ENCODE data around the gene DHX35.

Gene DHX35

GRCh38 chr20:39075731-39076130 is 113.6 kb downstream of the DHX35 start:
- Histone ChIP-seq H3K36me3 (no peaks in the 10 kb centered on the region), H3K9ac (no peak overlapping the region), H4K20me1 (no peaks in the 10 kb centered on the region), H3K4me1 (peaks cover 4 to 16% (median 9%) of the 10 kb centered on the region in 10 experiments; a peak in 16 of 20 replicates), H3K27me3 (no peaks in the 10 kb centered on the region), H3K9me3 (replicated peaks in 1 of 11) (no peaks in the 10 kb centered on the region), H3K4me3 (no peak overlapping the region), H3K4me2 (no peak overlapping the region), H3K27ac (no peak overlapping the region)
- TF ChIP-seq Cebpa-rat (IDR thresholded peaks at IDR 0.05): no peak

- Histone ChIP-seq H3K9me3 (replicated peaks in 1 of 11) (no peaks in the 10 kb centered on the region), H3K27me3 (no peaks in the 10 kb centered on the region), H3K9ac (no peak overlapping the region), H3K36me3 (no peaks in the 10 kb centered on the region), H4K20me1 (no peaks in the 10 kb centered on the region), H3K4me2 (no peak overlapping the region), H3K27ac (no peak overlapping the region), H3K4me3 (no peak overlapping the region), H3K4me1 (peaks cover 4 to 16% (median 9%) of the 10 kb centered on the region in 10 experiments; a peak in 16 of 20 replicates)
- TF ChIP-seq Cebpa-rat (IDR thresholded peaks at IDR 0.05): no peak
These were observed 114.8 kb downstream of the DHX35 start for GRCh38 chr20:39076958-39077357.

GRCh38 chr20:39080326-39080725 is 118.2 kb downstream of the DHX35 start:
- H3K27ac ChIP-seq: no peak overlapping the region
- H3K36me3 ChIP-seq: no peaks in the 10 kb centered on the region
- H3K9me3 ChIP-seq (replicated peaks in 1 of 11): peaks cover 0 to 6% (median 2%) of the 10 kb centered on the region in 11 experiments; a peak in 14 of 22 replicates
- H3K4me2 ChIP-seq: no peak overlapping the region
- H3K9ac ChIP-seq: no peak overlapping the region
- TF ChIP-seq Cebpa-rat (IDR thresholded peaks at IDR 0.05): no peak
- no peaks in the 10 kb centered on the region for H4K20me1 ChIP-seq
- no peak overlapping the region for H3K4me3 ChIP-seq
- peaks cover 4 to 16% (median 9%) of the 10 kb centered on the region in 10 experiments; a peak in 16 of 20 replicates for H3K4me1 ChIP-seq
- H3K27me3 ChIP-seq: no peaks in the 10 kb centered on the region

- no peaks in the 10 kb centered on the region for H4K20me1 ChIP-seq
- H3K4me3 ChIP-seq: no peak overlapping the region
- H3K9ac ChIP-seq: no peak overlapping the region
- no peaks in the 10 kb centered on the region for H3K27me3 ChIP-seq
- H3K27ac ChIP-seq: no peak overlapping the region
- H3K4me2 ChIP-seq: no peak overlapping the region
- peaks cover 4 to 16% (median 9%) of the 10 kb centered on the region in 10 experiments; a peak in 16 of 20 replicates for H3K4me1 ChIP-seq
- H3K9me3 ChIP-seq (replicated peaks in 1 of 11): peaks cover 7 to 15% (median 12%) of the 10 kb centered on the region in 11 experiments; a peak in 19 of 22 replicates
- no peak for TF ChIP-seq Cebpa-rat (IDR thresholded peaks at IDR 0.05)
- no peaks in the 10 kb centered on the region for H3K36me3 ChIP-seq
These were observed 119.1 kb downstream of the DHX35 start for GRCh38 chr20:39081255-39081654.

- Histone ChIP-seq H3K9ac (no peak overlapping the region), H3K27ac (no peak overlapping the region), H4K20me1 (no peaks in the 10 kb centered on the region), H3K27me3 (no peaks in the 10 kb centered on the region), H3K4me2 (no peak overlapping the region), H3K4me3 (no peak overlapping the region), H3K36me3 (no peaks in the 10 kb centered on the region), H3K9me3 (replicated peaks in 1 of 11) (peaks cover 8 to 17% (median 13%) of the 10 kb centered on the region in 11 experiments; a peak in 19 of 22 replicates), H3K4me1 (peaks cover 4 to 14% (median 9%) of the 10 kb centered on the region in 10 experiments; a peak in 16 of 20 replicates)
- TF ChIP-seq Cebpa-rat (IDR thresholded peaks at IDR 0.05): no peak
These were observed 120.7 kb downstream of the DHX35 start for GRCh38 chr20:39082622-39083398.

- Histone ChIP-seq H3K4me2 (no peak overlapping the region), H3K36me3 (no peaks in the 10 kb centered on the region), H3K9me3 (replicated peaks in 1 of 11) (peaks cover 8 to 17% (median 13%) of the 10 kb centered on the region in 11 experiments; a peak in 19 of 22 replicates), H3K4me1 (peaks cover 0 to 5% (median 0%) of the 10 kb centered on the region in 10 experiments; a peak in 6 of 20 replicates), H3K4me3 (no peak overlapping the region), H3K27me3 (no peaks in the 10 kb centered on the region), H3K9ac (no peak overlapping the region), H3K27ac (no peak overlapping the region), H4K20me1 (no peaks in the 10 kb centered on the region)
- no peak for TF ChIP-seq Cebpa-rat (IDR thresholded peaks at IDR 0.05)
These were observed 121.6 kb downstream of the DHX35 start for GRCh38 chr20:39083761-39084160.

- Histone ChIP-seq H3K27me3 (no peaks in the 10 kb centered on the region), H3K27ac (no peak overlapping the region), H4K20me1 (no peaks in the 10 kb centered on the region), H3K9ac (no peak overlapping the region), H3K4me1 (no peaks in the 10 kb centered on the region; a peak in 1 of 20 replicates), H3K4me2 (no peak overlapping the region), H3K9me3 (replicated peaks in 1 of 11) (peaks cover 8 to 17% (median 13%) of the 10 kb centered on the region in 11 experiments; a peak in 19 of 22 replicates), H3K4me3 (no peak overlapping the region), H3K36me3 (no peaks in the 10 kb centered on the region)
- TF ChIP-seq Cebpa-rat (IDR thresholded peaks at IDR 0.05): no peak
These were observed 126.9 kb downstream of the DHX35 start for GRCh38 chr20:39089029-39089428.
